H1 (cell line): ENCODE measurements around the gene LRRC14B. TPM values are rescaled to one million over a fixed set of nuclear protein-coding genes. Genes with fewer than 3 reads are reported as not detected.

Experiments
- CHD1 ChIP-seq: IDR thresholded peaks from 2 replicates; pipeline ENCODE4 v1.6.1; 2012; ENCODE audit warnings: low read depth, low read length, improper control_type of control experiment
- CHD2 ChIP-seq: IDR thresholded peaks from 2 replicates; pipeline ENCODE4 v1.6.1; 2012; ENCODE audit warnings: low read length, improper control_type of control experiment
- CTCF ChIP-seq, 3 experiments: IDR thresholded peaks; 1 replicate in 2 of 3; 2 replicates in 1 of 3; pipeline versions ENCODE4 v1.5.1 to v1.6.1; 2011; ENCODE audit warnings: low read length in 3 of 3, mild to moderate bottlenecking in 3 of 3, inconsistent platforms in 2 of 3, low read depth in 1 of 3, moderate library complexity in 1 of 3; ENCODE audit not compliant: insufficient read depth in 1 of 3; ENCODE audit errors: control extremely low read depth in 1 of 3
- EGR1 ChIP-seq: IDR thresholded peaks from 2 replicates; pipeline ENCODE4 v1.6.1; 2011; ENCODE audit warnings: low read depth, low read length, borderline replicate concordance
- HDAC6 ChIP-seq: IDR thresholded peaks from one replicate; pipeline ENCODE4 v1.7.1; 2012; ENCODE audit warnings: low read depth, mild to moderate bottlenecking, inconsistent platforms, low read length, moderate library complexity
- SP4 ChIP-seq: IDR thresholded peaks from 2 replicates; pipeline ENCODE4 v1.6.1; 2012; ENCODE audit warnings: low read length, inconsistent platforms
- TAF7 ChIP-seq: optimal IDR thresholded peaks from 2 replicates; pipeline ENCODE3; 2011; ENCODE audit warnings: low read depth, mild to moderate bottlenecking, inconsistent platforms, low read length, moderate library complexity, borderline replicate concordance
- polyA plus RNA-seq, 7 experiments: library from polyadenylated mRNA; depleted of rRNA in 3 of 7; stranded (reverse) in 5 of 7; unstranded in 2 of 7; fragments of >200 nt in 5 of 7; fragments of 200-250 nt in 2 of 7; gene quantifications; 1 replicate in 5 of 7; 2 replicates in 1 of 7; 4 replicates in 1 of 7; pipeline versions ENCODE4 v1.2.1 to v1.2.3, GENCODE V29; 2011 to 2013; ENCODE audit warnings: missing spikeins in 2 of 7, mixed read lengths in 2 of 7
- total RNA-seq: library from RNA; stranded (reverse); fragmentation: NEBNext Ultra II Directional; extraction: Animal tissue kit (Norgen Biotek cat#: 25700); gene quantifications from 2 replicates; pipeline ENCODE4 v1.2.1, GENCODE V29; 2021
- TF ChIP-seq, protein P1 (sequence below): fragments of 300-600 bp; sonication (generic); IDR thresholded peaks from 2 replicates; pipeline ENCODE4 v1.7.1; 2012; ENCODE audit warnings: low read length, moderate library complexity, mild to moderate bottlenecking, inconsistent platforms; ENCODE audit not compliant: insufficient replicate concordance

The LRRC14B gene
- total and polyA plus RNA-seq, 2 of the 8 experiments (the other 6 are each of a cell fraction or from before 2014, with no cell fraction given), result not detected

- TF ChIP-seq, protein P1, sequence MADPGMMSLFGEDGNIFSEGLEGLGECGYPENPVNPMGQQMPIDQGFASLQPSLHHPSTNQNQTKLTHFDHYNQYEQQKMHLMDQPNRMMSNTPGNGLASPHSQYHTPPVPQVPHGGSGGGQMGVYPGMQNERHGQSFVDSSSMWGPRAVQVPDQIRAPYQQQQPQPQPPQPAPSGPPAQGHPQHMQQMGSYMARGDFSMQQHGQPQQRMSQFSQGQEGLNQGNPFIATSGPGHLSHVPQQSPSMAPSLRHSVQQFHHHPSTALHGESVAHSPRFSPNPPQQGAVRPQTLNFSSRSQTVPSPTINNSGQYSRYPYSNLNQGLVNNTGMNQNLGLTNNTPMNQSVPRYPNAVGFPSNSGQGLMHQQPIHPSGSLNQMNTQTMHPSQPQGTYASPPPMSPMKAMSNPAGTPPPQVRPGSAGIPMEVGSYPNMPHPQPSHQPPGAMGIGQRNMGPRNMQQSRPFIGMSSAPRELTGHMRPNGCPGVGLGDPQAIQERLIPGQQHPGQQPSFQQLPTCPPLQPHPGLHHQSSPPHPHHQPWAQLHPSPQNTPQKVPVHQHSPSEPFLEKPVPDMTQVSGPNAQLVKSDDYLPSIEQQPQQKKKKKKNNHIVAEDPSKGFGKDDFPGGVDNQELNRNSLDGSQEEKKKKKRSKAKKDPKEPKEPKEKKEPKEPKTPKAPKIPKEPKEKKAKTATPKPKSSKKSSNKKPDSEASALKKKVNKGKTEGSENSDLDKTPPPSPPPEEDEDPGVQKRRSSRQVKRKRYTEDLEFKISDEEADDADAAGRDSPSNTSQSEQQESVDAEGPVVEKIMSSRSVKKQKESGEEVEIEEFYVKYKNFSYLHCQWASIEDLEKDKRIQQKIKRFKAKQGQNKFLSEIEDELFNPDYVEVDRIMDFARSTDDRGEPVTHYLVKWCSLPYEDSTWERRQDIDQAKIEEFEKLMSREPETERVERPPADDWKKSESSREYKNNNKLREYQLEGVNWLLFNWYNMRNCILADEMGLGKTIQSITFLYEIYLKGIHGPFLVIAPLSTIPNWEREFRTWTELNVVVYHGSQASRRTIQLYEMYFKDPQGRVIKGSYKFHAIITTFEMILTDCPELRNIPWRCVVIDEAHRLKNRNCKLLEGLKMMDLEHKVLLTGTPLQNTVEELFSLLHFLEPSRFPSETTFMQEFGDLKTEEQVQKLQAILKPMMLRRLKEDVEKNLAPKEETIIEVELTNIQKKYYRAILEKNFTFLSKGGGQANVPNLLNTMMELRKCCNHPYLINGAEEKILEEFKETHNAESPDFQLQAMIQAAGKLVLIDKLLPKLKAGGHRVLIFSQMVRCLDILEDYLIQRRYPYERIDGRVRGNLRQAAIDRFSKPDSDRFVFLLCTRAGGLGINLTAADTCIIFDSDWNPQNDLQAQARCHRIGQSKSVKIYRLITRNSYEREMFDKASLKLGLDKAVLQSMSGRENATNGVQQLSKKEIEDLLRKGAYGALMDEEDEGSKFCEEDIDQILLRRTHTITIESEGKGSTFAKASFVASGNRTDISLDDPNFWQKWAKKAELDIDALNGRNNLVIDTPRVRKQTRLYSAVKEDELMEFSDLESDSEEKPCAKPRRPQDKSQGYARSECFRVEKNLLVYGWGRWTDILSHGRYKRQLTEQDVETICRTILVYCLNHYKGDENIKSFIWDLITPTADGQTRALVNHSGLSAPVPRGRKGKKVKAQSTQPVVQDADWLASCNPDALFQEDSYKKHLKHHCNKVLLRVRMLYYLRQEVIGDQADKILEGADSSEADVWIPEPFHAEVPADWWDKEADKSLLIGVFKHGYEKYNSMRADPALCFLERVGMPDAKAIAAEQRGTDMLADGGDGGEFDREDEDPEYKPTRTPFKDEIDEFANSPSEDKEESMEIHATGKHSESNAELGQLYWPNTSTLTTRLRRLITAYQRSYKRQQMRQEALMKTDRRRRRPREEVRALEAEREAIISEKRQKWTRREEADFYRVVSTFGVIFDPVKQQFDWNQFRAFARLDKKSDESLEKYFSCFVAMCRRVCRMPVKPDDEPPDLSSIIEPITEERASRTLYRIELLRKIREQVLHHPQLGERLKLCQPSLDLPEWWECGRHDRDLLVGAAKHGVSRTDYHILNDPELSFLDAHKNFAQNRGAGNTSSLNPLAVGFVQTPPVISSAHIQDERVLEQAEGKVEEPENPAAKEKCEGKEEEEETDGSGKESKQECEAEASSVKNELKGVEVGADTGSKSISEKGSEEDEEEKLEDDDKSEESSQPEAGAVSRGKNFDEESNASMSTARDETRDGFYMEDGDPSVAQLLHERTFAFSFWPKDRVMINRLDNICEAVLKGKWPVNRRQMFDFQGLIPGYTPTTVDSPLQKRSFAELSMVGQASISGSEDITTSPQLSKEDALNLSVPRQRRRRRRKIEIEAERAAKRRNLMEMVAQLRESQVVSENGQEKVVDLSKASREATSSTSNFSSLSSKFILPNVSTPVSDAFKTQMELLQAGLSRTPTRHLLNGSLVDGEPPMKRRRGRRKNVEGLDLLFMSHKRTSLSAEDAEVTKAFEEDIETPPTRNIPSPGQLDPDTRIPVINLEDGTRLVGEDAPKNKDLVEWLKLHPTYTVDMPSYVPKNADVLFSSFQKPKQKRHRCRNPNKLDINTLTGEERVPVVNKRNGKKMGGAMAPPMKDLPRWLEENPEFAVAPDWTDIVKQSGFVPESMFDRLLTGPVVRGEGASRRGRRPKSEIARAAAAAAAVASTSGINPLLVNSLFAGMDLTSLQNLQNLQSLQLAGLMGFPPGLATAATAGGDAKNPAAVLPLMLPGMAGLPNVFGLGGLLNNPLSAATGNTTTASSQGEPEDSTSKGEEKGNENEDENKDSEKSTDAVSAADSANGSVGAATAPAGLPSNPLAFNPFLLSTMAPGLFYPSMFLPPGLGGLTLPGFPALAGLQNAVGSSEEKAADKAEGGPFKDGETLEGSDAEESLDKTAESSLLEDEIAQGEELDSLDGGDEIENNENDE, result no peak
- TF ChIP-seq CHD2 (no peak), CHD1 (no peak), CTCF (IDR thresholded peaks at IDR 0.05; ENCODE audit: control extremely low read depth in 1 of 3, insufficient read depth in 1 of 3, low read depth in 1 of 3, low read length in 3 of 3) (no peak), SP4 (no peak), TAF7 (no peak), HDAC6 (no peak), EGR1 (no peak)
These were observed 21.6 kb upstream of the LRRC14B start (continued) for GRCh38 chr5:169728-170094.
